Panc1 (cell line): Measurements from ENCODE around the gene CPNE4. TPM values are rescaled to one million over a fixed set of nuclear protein-coding genes. Genes with fewer than 3 reads are reported as not detected.

ENCODE experiments used
- ATAC-seq: fragments of 200-7000 bp; cut with Tn5 transposase; 2 replicates; pipeline ENCODE4 v1.9.1; 2020; ENCODE audit warnings: mild to moderate bottlenecking, moderate library complexity
- BruUV-seq: library from RNA; stranded (reverse); fragments of 400-500 nt; replicated peaks from 2 replicates; lab custom pipeline; 2021; lab: Mats Ljungman, UMichigan
- CTCF ChIA-PET: fragments of 300-600 bp; sonication (Branson Sonifier 250); formaldehyde crosslinking; loops from one replicate; lab custom pipeline; 2022; ENCODE audit warnings: antibody characterized with exemption; lab: Charles Lee
- POLR2A ChIA-PET: fragments of 300-600 bp; sonication (Branson Sonifier 250); formaldehyde crosslinking; loops from one replicate; lab custom pipeline; 2022; ENCODE audit warnings: antibody characterized with exemption; lab: Charles Lee
- DNase-seq: peaks from one replicate; pipeline ENCODE4 v3.0.0-alpha.2; 2010; ENCODE audit warnings: low read depth, low spot score
- H3K27ac ChIP-seq: 2 replicates; pipeline ENCODE4 v1.5.1; 2011; ENCODE audit warnings: mild to moderate bottlenecking, low read length, inconsistent platforms
- H3K27me3 ChIP-seq: fragments of 200-500 bp; sonication (Bioruptor generic); 2 replicates; pipeline ENCODE4 v1.6.0; 2014; ENCODE audit warnings: low read length, inconsistent platforms; ENCODE audit not compliant: control insufficient read depth, insufficient read depth
- H3K36me3 ChIP-seq: fragments of 200-500 bp; sonication (Bioruptor generic); 2 replicates; pipeline ENCODE4 v1.5.1; 2014; ENCODE audit warnings: inconsistent platforms, mild to moderate bottlenecking, low read length, moderate library complexity; ENCODE audit not compliant: control insufficient read depth, insufficient read depth
- H3K4me1 ChIP-seq: 2 replicates; pipeline ENCODE4 v1.5.1; 2011; ENCODE audit warnings: inconsistent platforms, mild to moderate bottlenecking, low read length, moderate library complexity; ENCODE audit not compliant: control insufficient read depth, insufficient read depth
- H3K4me3 ChIP-seq, 2 experiments: 2 replicates each; pipeline ENCODE4 v1.5.1; 2011 to 2012; ENCODE audit warnings: low read depth in 2 of 2, low read length in 2 of 2, mild to moderate bottlenecking in 2 of 2, inconsistent platforms in 1 of 2, moderate library complexity in 1 of 2
- H3K9me3 ChIP-seq: fragments of 200-500 bp; sonication (Bioruptor generic); 2 replicates; pipeline ENCODE4 v1.5.1; 2014; ENCODE audit warnings: low read depth, mild to moderate bottlenecking, inconsistent platforms, low read length, moderate library complexity; ENCODE audit not compliant: control insufficient read depth, insufficient read depth
- POLR2AphosphoS5 ChIP-seq: IDR thresholded peaks from 2 replicates; pipeline ENCODE4 v1.6.1; 2012; ENCODE audit warnings: mild to moderate bottlenecking, low read depth, low read length, moderate library complexity
- SIN3A ChIP-seq: IDR thresholded peaks from 2 replicates; pipeline ENCODE4 v1.6.1; 2012; ENCODE audit warnings: low read depth, mild to moderate bottlenecking, low read length, moderate library complexity, borderline replicate concordance; ENCODE audit not compliant: insufficient read depth
- TCF7L2 ChIP-seq: IDR thresholded peaks from 2 replicates; pipeline ENCODE4 v1.6.1; 2011; ENCODE audit warnings: mild to moderate bottlenecking, low read depth, low read length, inconsistent platforms
- in situ Hi-C: cut with HindIII; loops from 2 replicates; pipeline ENCODE4 v1.10.0; 2016; ENCODE audit warnings: low sequenced_read_pairs, low pct_unique_long_range_greater_than_20kb
- intact Hi-C: fragments of 100-400 bp; cut with micrococcal nuclease; formaldehyde crosslinking; loops from one replicate; pipeline ENCODE4 v1.10.0; 2022; ENCODE audit not compliant: unreplicated experiment
- total RNA-seq: library from RNA; stranded (reverse); gene quantifications from one replicate; pipeline ENCODE4 v1.2.1, GENCODE V29; 2021; ENCODE audit not compliant: unreplicated experiment
- TF ChIP-seq, protein P1 (sequence below), 2 experiments: IDR thresholded peaks; 2 replicates each; pipeline ENCODE4 v1.6.1; 2011 to 2012; ENCODE audit warnings: low read depth in 2 of 2, control low read depth in 1 of 2, low read length in 1 of 2, mild to moderate bottlenecking in 1 of 2, moderate library complexity in 1 of 2; ENCODE audit not compliant: insufficient read depth in 1 of 2
- TF ChIP-seq, protein P2 (sequence below): fragments of 450-650 bp; IDR thresholded peaks from 2 replicates; pipeline ENCODE4 v1.5.1; 2017; ENCODE audit warnings: mild to moderate bottlenecking

CPNE4 gene
- total RNA-seq, 1 experiment from 2014 or later: not detected

GRCh38 chr3:132064114-132064513 lies 29.3 kb upstream of the CPNE4 start:
- ChIA-PET CTCF (no interaction called here), POLR2A (no interaction called here)
- no peaks in the 10 kb centered on the region for H3K27me3 ChIP-seq
- intact Hi-C loops (no loop called here), in situ Hi-C loops (no loop called here)
- no peak for DNase-seq
- TF ChIP-seq POLR2AphosphoS5 (no peak), SIN3A (no peak), TCF7L2 (no peak)
- TF ChIP-seq, protein P1, sequence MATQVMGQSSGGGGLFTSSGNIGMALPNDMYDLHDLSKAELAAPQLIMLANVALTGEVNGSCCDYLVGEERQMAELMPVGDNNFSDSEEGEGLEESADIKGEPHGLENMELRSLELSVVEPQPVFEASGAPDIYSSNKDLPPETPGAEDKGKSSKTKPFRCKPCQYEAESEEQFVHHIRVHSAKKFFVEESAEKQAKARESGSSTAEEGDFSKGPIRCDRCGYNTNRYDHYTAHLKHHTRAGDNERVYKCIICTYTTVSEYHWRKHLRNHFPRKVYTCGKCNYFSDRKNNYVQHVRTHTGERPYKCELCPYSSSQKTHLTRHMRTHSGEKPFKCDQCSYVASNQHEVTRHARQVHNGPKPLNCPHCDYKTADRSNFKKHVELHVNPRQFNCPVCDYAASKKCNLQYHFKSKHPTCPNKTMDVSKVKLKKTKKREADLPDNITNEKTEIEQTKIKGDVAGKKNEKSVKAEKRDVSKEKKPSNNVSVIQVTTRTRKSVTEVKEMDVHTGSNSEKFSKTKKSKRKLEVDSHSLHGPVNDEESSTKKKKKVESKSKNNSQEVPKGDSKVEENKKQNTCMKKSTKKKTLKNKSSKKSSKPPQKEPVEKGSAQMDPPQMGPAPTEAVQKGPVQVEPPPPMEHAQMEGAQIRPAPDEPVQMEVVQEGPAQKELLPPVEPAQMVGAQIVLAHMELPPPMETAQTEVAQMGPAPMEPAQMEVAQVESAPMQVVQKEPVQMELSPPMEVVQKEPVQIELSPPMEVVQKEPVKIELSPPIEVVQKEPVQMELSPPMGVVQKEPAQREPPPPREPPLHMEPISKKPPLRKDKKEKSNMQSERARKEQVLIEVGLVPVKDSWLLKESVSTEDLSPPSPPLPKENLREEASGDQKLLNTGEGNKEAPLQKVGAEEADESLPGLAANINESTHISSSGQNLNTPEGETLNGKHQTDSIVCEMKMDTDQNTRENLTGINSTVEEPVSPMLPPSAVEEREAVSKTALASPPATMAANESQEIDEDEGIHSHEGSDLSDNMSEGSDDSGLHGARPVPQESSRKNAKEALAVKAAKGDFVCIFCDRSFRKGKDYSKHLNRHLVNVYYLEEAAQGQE (IDR thresholded peaks at IDR 0.05; ENCODE audit: insufficient read depth in 1 of 2, low read depth in 2 of 2, low read length in 1 of 2): no peak
- TF ChIP-seq, protein P2, sequence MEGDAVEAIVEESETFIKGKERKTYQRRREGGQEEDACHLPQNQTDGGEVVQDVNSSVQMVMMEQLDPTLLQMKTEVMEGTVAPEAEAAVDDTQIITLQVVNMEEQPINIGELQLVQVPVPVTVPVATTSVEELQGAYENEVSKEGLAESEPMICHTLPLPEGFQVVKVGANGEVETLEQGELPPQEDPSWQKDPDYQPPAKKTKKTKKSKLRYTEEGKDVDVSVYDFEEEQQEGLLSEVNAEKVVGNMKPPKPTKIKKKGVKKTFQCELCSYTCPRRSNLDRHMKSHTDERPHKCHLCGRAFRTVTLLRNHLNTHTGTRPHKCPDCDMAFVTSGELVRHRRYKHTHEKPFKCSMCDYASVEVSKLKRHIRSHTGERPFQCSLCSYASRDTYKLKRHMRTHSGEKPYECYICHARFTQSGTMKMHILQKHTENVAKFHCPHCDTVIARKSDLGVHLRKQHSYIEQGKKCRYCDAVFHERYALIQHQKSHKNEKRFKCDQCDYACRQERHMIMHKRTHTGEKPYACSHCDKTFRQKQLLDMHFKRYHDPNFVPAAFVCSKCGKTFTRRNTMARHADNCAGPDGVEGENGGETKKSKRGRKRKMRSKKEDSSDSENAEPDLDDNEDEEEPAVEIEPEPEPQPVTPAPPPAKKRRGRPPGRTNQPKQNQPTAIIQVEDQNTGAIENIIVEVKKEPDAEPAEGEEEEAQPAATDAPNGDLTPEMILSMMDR: no peak
- no peaks in the 10 kb centered on the region for H3K36me3 ChIP-seq
- no peaks in the 10 kb centered on the region for H3K9me3 ChIP-seq
- H3K27ac ChIP-seq: no peak overlapping the region
- no peaks in the 10 kb centered on the region for H3K4me1 ChIP-seq
- BruUV-seq: no TSS peak
- ATAC-seq: no peak
- H3K4me3 ChIP-seq: no peak overlapping the region

DNA sequence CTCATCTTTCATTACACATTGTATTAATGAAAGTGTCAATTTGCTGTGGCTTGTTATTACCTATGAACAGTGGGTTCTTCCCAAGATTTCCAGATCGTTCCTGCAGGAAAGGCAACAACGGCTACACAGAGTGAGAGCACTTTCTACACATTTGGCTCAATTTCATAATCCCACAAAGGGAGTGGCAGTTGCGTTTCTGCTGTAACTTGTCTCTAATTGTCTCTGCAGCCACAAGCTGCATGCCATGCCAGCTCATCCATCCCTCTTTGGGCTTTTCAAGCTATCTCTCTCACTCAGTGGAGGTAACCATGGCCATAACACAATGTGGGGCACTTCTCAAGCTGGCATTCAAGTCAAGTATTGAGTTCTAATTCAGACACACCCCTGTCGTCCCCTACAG lies 27.7 kb upstream of the CPNE4 start:
- Histone ChIP-seq H3K27ac (no peak overlapping the region), H3K9me3 (no peaks in the 10 kb centered on the region), H3K4me1 (no peaks in the 10 kb centered on the region), H3K4me3 (no peak overlapping the region), H3K36me3 (no peaks in the 10 kb centered on the region), H3K27me3 (no peaks in the 10 kb centered on the region; the same call in 1 of the 2 replicates)
- no peak for ATAC-seq
- ChIA-PET POLR2A (no interaction called here), CTCF (no interaction called here)
- no peak for DNase-seq
- TF ChIP-seq TCF7L2: no peak
- TF ChIP-seq, protein P2: no peak
- BruUV-seq: no TSS peak
- in situ Hi-C loops: no loop called here
- intact Hi-C loops: no loop called here
